K562 (cell line): ENCODE data around the gene MYO3B. TPM values are rescaled to one million over a fixed set of nuclear protein-coding genes. Genes with fewer than 3 reads are reported as not detected.

ENCODE experiments used
- E2F1 ChIP-seq: sonication (generic); formaldehyde crosslinking; IDR thresholded peaks from 2 replicates; pipeline ENCODE4 v1.8.1; 2023; ENCODE audit warnings: mild to moderate bottlenecking, missing genetic modification reagents, moderate library complexity
- EGR1 ChIP-seq: fragments of 450-650 bp; conservative IDR thresholded peaks from 2 replicates; pipeline ENCODE4 v1.6.1; 2017; ENCODE audit warnings: mild to moderate bottlenecking
- ELF2 ChIP-seq: fragments of 250-450 bp; sonication (Bioruptor Pico); IDR thresholded peaks from 2 replicates; pipeline ENCODE4 v1.5.0; 2021; ENCODE audit warnings: mild to moderate bottlenecking
- ELK3 ChIP-seq: fragments of 450-650 bp; formaldehyde crosslinking; IDR thresholded peaks from 2 replicates; pipeline ENCODE4 v1.4.0; 2020; ENCODE audit warnings: mild to moderate bottlenecking
- ETV6 ChIP-seq, 3 experiments: fragments of 150-350 bp in 1 of 3; sonication (generic) in 1 of 3; formaldehyde crosslinking in 1 of 3; IDR thresholded peaks; 2 replicates each; pipeline versions ENCODE4 v1.6.1 to v1.8.0; 2014 to 2022; ENCODE audit warnings: borderline replicate concordance in 2 of 3, low read depth in 2 of 3, antibody characterized with exemption in 1 of 3, low read length in 1 of 3, mild to moderate bottlenecking in 1 of 3, missing genetic modification reagents in 1 of 3
- MYBL2 ChIP-seq, 2 experiments: fragments of 450-650 bp in 1 of 2; sonication (generic) in 1 of 2; formaldehyde crosslinking in 1 of 2; IDR thresholded peaks; 2 replicates each; pipeline versions ENCODE4 v1.6.1 to v1.8.1; 2017 to 2022; ENCODE audit warnings: borderline replicate concordance in 1 of 2, inconsistent platforms in 1 of 2, low read depth in 1 of 2, mild to moderate bottlenecking in 1 of 2, missing genetic modification reagents in 1 of 2, moderate library complexity in 1 of 2
- NCOA6 ChIP-seq: fragments of 450-650 bp; IDR thresholded peaks from 2 replicates; pipeline ENCODE4 v1.6.1; 2017; ENCODE audit warnings: mild to moderate bottlenecking
- NELFE ChIP-seq: IDR thresholded peaks from 2 replicates; pipeline ENCODE4 v1.6.1; 2011; ENCODE audit warnings: mild to moderate bottlenecking; ENCODE audit not compliant: insufficient read depth, insufficient read length
- NR1H2 ChIP-seq: sonication (generic); formaldehyde crosslinking; IDR thresholded peaks from 2 replicates; pipeline ENCODE4 v1.4.0; 2020; ENCODE audit warnings: mild to moderate bottlenecking, missing genetic modification reagents
- PBX2 ChIP-seq, 2 experiments: IDR thresholded peaks in 1 of 2; conservative IDR thresholded peaks in 1 of 2; 2 replicates each; pipeline ENCODE4 v1.6.1; 2016; ENCODE audit warnings: low read depth in 2 of 2, mild to moderate bottlenecking in 1 of 2, missing compliant biosample characterization in 1 of 2, missing genetic modification characterization in 1 of 2, moderate library complexity in 1 of 2
- PHF21A ChIP-seq: fragments of 450-650 bp; IDR thresholded peaks from 2 replicates; pipeline ENCODE4 v1.6.1; 2017; ENCODE audit warnings: low read depth, borderline replicate concordance
- POLR2B ChIP-seq: fragments of 450-650 bp; IDR thresholded peaks from 2 replicates; pipeline ENCODE4 v1.6.1; 2018; ENCODE audit warnings: low read depth; ENCODE audit not compliant: partially characterized antibody
- RNF2 ChIP-seq: sonication (generic); IDR thresholded peaks from 2 replicates; pipeline ENCODE4 v1.6.1; 2016
- SAFB ChIP-seq: fragments of 200-400 bp; formaldehyde crosslinking; IDR thresholded peaks from 2 replicates; pipeline ENCODE4 v1.6.1; 2017; ENCODE audit warnings: low read depth, low read length, borderline replicate concordance
- STAT5A ChIP-seq: IDR thresholded peaks from 2 replicates; pipeline ENCODE4 v1.6.1; 2012; ENCODE audit warnings: low read length, inconsistent platforms, borderline replicate concordance
- THRB ChIP-seq: fragments of 450-650 bp; formaldehyde crosslinking; conservative IDR thresholded peaks from 2 replicates; pipeline ENCODE4 v1.4.0; 2022; ENCODE audit warnings: mild to moderate bottlenecking, missing genetic modification characterization
- ZMIZ1 ChIP-seq, 2 experiments: fragments of 150-350 bp in 1 of 2; IDR thresholded peaks; 2 replicates each; pipeline ENCODE4 v1.6.1; 2012 to 2016; ENCODE audit warnings: low read depth in 2 of 2, low read length in 2 of 2, mild to moderate bottlenecking in 1 of 2, moderate library complexity in 1 of 2
- ZNF134 ChIP-seq: fragments of 250-450 bp; sonication (Bioruptor Pico); conservative IDR thresholded peaks from 2 replicates; pipeline ENCODE4 v1.4.0; 2020
- polyA plus RNA-seq, 8 experiments: library from polyadenylated mRNA; depleted of rRNA in 4 of 8; stranded (reverse) in 5 of 8; unstranded in 3 of 8; fragments of >200 nt; fragmentation: Nextera tagmentation in 2 of 8; fragmentation: Illumina TruSeq in 1 of 8; extraction: Ambion mirVana in 2 of 8; extraction: Trizol in 1 of 8; gene quantifications; 2 replicates each; pipeline versions ENCODE4 v1.2.1 to v1.2.3, GENCODE V29; 2011 to 2014; ENCODE audit warnings: inconsistent platforms in 1 of 8, missing spikeins in 1 of 8
- total RNA-seq, 7 experiments: library from RNA; depleted of rRNA in 6 of 7; stranded (reverse); fragments of >200 nt in 6 of 7; fragmentation: Illumina TruSeq in 2 of 7; extraction: Trizol in 2 of 7; gene quantifications; 2 replicates each; pipeline versions ENCODE4 v1.2.1 to v1.2.3, GENCODE V29; 2011 to 2021; ENCODE audit warnings: low replicate concordance in 1 of 7

Gene MYO3B
- total and polyA plus RNA-seq, 9 of the 15 experiments (the other 6 are each of a cell fraction or from before 2014, with no cell fraction given): 2.7 to 6.5 (median 3.6) TPM

- no peak for TF ChIP-seq E2F1 (CRISPR knock-in tag)
- no peak for TF ChIP-seq PBX2 (CRISPR knock-in tag; IDR thresholded peaks at IDR 0.05; ENCODE audit: low read depth)
- TF ChIP-seq PBX2 (tag; conservative IDR thresholded peaks at IDR 0.05; ENCODE audit: low read depth): no peak
- TF ChIP-seq PHF21A: no peak
- no peak for TF ChIP-seq ETV6 (IDR thresholded peaks at IDR 0.05; ENCODE audit: borderline replicate concordance in 1 of 2, low read depth in 2 of 2, low read length in 1 of 2)
- TF ChIP-seq ETV6 (CRISPR knock-in tag; IDR thresholded peaks at IDR 0.05; ENCODE audit: borderline replicate concordance): no peak
- TF ChIP-seq NELFE: no peak
- TF ChIP-seq ZNF134 (CRISPR knock-in tag): no peak
- no peak for TF ChIP-seq NR1H2 (CRISPR knock-in tag)
- TF ChIP-seq EGR1: no peak
- TF ChIP-seq MYBL2 (IDR thresholded peaks at IDR 0.05; ENCODE audit: low read depth): no peak
- TF ChIP-seq MYBL2 (CRISPR knock-in tag; IDR thresholded peaks at IDR 0.05; ENCODE audit: borderline replicate concordance): no peak
- no peak for TF ChIP-seq ELK3 (CRISPR knock-in tag)
- no peak for TF ChIP-seq ELF2 (CRISPR knock-in tag)
- TF ChIP-seq ZMIZ1 (IDR thresholded peaks at IDR 0.05; ENCODE audit: low read depth in 2 of 2, low read length in 2 of 2): no peak
- TF ChIP-seq POLR2B: no peak
- TF ChIP-seq STAT5A: no peak
- TF ChIP-seq RNF2: no peak
- TF ChIP-seq THRB: no peak
- TF ChIP-seq NCOA6: no peak
- no peak for TF ChIP-seq SAFB
Measured at GRCh38 chr2:170324640-170325046, 146.7 kb downstream of the MYO3B start (continued).
